Hematopoietic multipotent progenitor cell treated with erythropoietin and hydrocortisone succinate and interleukin-3 and kit ligand, for 6 days (in vitro differentiated cells): Measurements from ENCODE around the gene CD93.

Source experiments
- DNase-seq: peaks from one replicate; pipeline ENCODE4 v3.0.0-alpha.2; 2015

The CD93 gene

DNA sequence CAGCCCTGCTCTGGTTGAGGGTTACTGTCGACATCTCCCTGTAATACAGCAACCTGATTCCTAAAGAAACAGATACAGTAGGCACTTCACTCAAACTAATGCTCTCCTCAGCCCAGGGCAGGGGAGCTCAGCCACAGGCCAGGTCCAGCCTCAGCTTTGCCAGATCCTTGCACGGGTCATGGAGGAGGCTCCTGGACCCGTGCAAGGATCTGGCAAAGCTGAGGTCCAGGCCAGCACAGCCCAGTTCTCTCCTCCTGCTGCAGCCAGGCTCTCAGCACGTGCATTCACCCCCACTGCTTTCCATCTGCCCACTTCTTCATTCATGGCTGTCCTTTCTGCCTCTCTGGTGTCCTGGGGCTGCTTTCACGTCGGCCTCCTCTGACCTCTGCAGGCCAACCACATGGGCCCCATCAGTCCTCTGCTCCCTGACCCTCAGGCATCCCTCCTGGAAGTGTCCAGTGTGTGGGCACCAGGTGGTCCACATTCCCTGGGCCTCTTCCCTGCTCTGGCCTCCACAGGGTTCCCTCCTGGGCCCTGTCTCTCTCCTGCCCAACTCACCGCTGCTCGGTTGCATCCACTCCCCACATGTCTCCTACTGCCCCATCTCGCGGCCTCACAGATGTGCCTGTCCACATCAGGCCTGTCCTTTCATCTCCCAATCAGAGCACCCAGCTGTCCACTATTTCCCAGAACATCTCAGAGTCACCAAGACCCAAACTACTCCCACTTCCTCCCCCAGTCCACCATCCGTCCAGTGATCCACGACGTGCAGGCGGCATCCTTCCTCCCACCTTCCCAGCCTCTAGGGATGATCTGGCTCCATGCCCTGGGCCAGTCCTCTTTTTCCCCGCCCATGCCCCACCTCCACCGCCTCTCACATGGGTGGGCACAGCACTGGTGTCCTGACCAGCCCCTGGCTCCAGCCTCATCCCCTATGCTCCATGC lies 11.8 kb upstream of the CD93 start:
- no peak for DNase-seq

GRCh38 chr20:23096986-23097520 lies 10.9 kb upstream of the CD93 start:
- no peak for DNase-seq

- DNase-seq = no peak
Measured at GRCh38 chr20:23096097-23096496, 10.0 kb upstream of the CD93 start.

DNA sequence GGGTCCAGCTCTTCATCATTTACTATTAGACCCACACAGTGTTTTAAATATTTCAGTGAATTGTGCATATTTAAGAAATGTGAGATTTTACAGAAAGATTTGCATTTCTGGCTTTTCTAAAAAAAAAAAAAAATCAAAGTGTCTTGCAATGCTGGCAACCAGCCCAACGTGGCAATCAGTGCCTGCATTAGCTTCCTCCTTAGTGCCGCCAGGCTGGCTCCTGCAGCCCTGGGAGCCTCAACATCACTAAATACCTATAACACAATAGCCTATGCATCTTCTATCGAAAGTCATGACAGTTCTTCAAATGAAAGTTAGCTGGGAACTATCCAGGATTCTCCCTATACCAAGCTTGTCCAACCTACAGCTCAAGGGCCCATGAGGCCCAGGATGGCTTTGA lies 9.4 kb upstream of the CD93 start:
- DNase-seq = no peak

- no peak for DNase-seq
Measured at GRCh38 chr20:23094927-23095326, 8.8 kb upstream of the CD93 start.

DNA sequence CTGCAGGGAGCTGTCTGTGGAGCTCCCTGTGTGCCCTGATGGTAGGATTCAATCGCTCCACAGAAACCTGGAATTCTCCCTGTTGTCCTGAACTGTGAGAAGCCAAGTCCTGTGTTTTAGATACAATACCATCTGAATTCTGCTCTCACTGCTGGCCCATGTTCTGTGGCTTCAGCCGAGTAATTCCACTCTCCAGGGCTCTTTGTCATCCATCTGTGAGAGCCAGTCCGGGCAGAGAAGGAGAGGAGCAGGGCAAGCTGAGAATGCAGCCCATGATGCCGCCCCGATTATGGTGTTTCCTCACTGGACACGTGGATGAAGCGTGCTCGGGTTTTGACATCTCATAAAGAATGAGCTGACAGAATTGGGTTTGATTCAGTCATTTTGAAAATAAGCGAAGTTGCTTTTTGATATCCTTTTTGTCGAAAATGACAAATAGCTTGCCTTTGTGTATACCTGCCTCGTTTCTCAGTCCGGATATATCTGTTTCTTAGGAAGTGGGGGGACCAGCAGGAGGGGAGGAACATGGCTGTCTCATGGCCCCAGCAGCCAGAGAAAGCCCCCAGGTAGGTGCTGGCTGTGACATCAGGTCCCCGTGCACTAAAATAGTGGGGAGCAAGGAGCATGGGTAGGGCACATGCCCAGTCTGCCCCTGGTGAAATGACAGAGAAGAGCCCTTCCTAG lies 8.2 kb upstream of the CD93 start:
- DNase-seq = no peak

GRCh38 chr20:23093613-23094012 lies 7.5 kb upstream of the CD93 start:
- no peak for DNase-seq

GRCh38 chr20:23092861-23093495 lies 6.9 kb upstream of the CD93 start:
- DNase-seq = no peak

GRCh38 chr20:23092384-23092756 lies 6.2 kb upstream of the CD93 start:
- no peak for DNase-seq

DNA sequence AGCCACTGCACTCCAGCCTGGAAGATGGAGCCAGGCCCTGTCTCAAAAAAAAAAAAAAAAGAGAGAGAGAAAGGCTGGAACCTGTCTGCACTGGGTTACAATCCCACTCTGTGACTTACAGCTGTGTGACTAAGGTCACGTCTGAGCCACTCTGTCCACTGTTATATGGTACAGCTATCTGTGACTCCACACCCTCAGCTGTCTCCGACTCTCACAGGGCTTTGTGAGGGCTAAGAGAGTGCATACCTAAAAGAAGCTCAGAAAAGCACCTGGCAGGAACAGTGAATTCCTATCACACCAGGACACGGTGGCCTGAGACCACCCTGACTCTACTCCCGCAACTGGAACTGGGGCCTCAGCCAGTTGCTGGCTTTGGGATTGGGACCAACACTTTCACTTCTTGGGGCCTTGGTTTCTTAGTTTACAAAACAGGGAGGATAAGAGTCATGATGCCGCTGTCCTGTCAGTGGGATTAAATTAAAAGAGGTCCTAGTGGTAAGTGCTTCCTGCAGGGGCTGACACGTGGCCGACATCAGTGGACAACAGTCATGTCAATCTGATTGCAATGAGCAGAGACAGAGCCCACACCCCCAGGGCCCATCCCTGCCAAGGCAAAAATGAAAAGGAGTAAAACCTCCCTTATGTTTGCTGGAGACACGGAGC lies 5.7 kb upstream of the CD93 start:
- DNase-seq = no peak

- DNase-seq = no peak
Measured at GRCh38 chr20:23090878-23091277, 4.8 kb upstream of the CD93 start.

DNA sequence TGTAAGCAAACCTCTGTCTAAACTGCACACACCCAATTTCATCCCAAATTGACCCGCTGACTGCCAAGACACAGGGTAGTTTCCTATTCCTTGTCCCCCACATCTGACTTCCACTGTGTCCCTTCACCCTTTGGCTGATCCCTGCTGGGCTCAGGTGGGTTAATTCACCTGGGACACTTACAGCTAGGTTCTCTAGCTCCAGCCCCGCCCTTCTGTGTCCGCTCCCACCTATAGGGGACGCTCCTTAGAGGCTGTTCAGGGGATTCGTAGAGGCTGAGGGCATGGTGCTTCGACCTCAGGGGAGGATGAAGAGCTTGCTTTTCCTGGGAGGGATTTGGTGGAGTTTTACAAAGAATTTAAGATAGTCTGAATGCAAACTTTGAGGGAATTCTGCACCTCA lies 4.0 kb upstream of the CD93 start:
- no peak for DNase-seq

DNA sequence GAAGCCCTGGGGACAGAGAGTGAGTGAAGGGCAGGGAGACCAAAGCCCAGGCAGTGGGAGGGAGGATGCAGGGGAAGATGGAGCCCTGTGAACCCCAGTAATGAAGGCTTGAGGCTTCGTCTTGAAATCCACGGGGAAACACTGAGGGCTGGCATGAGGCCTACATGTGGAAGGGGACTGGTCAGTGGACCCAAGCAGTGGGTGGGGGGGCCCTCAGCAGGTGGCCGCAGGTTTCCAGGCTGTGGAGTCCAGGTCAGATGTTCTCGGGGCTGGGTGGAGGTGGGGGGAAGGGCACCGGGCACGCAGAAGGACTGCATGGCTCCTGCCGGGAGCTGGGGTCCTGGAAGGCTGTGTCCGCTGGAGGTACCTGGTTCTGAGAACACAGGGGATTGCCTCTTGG lies 2.7 kb upstream of the CD93 start:
- DNase-seq = no peak

- peak; percentile 52 for DNase-seq
Measured at GRCh38 chr20:23087587-23088251, 1.6 kb upstream of the CD93 start.

DNA sequence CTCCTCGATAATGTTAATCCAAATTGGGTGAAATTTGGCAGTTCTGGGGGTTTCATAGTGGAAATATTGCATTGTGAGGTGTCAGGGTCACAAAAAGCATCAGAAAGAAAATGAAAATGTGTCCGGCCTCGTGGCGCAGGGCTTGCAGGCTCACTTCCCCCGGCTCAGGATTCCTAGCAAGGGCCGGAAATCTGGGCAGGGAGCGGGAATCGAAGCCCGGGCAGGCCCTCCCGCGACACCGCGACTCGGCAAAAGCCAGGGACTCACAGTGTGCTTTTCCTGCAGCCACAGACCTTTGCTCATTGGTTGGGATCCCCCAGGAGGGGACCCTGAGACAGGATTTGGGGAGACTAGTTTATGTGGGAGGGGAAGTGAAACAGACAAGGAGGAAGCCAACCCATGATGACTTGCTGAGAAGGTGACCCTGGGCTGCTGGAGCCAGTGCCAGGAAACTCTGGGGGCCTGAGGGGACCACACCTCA lies 847 bp upstream of the CD93 start:
- DNase-seq = no peak

GRCh38 chr20:23085436-23086055 lies 578 bp downstream of the CD93 start:
- no peak for DNase-seq

DNA sequence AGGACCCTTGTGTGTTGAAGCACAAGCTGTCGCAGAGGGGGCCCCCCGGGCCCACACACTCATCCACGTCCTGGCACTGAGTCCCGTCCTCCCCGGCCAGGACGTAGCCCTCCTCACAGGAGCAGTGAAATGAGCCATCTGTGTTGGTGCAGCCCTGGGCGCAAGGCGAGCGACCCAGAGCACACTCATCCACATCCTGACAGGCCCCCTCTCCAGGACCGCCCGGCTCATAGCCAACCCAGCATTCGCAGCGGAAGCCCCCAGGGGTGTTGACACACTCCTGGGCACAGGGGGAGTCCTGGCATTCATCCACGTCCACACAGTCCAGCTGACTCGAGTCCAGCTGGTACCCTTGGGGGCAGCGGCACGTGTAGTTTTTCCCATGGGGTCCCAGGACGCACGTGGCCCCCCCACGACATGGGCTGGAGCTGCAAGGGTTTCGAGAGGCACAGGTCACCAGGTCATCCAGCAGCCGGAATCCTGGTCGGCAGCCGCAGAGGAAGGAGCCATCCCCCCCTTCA lies 1.2 kb downstream of the CD93 start:
- DNase-seq = no peak

GRCh38 chr20:23084282-23084844 lies 1.8 kb downstream of the CD93 start:
- DNase-seq = no peak

- DNase-seq = no peak
Measured at GRCh38 chr20:23083553-23084220, 2.4 kb downstream of the CD93 start.

DNA sequence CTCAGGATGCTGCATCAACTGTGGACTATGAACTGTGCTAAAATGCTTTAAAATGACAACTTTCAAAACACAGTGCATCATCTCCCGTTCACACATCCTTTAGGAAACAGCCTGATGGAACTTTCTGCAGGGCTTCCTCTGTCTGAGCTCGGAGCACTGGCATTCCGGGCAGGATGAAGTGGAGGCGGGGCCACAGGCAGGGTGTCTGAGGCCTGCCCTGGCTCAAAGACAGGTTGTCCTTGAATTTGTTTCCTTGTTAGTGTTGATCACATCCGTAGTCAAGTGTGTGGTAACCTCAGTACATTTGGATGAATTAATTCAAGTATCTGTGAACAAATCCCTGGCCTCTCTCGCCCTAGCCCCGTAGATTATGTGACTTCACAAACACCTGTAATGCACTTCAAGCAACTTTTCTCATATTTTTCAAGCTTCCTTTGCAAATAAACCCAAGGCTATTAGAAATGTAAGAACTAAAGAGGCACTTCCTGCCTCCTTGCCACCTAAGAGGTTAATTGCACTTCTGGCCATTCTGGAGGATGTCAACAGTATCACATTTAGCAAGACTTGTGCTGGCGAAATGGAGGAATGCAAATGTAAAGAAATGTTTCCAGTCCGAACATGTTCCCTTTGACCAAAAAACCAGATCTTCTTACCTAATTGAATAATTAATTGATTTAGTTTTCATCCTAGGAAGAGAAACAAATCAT lies 3.1 kb downstream of the CD93 start:
- DNase-seq = no peak
